Rectal smooth muscle tissue (tissue), 1 donor: ENCODE data around the gene CREB5.

Experiments used
- H3K27ac ChIP-seq: one replicate; pipeline ENCODE4 v1.7.0; 2013; ENCODE audit warnings: low read depth, low read length, inconsistent platforms
- H3K27me3 ChIP-seq: one replicate; pipeline ENCODE4 v1.7.0; 2013; ENCODE audit warnings: low read length; ENCODE audit not compliant: control insufficient read depth, insufficient read depth
- H3K36me3 ChIP-seq: one replicate; pipeline ENCODE4 v1.7.0; 2013; ENCODE audit warnings: low read length; ENCODE audit not compliant: control insufficient read depth, insufficient read depth
- H3K4me1 ChIP-seq: one replicate; pipeline ENCODE4 v1.7.0; 2013; ENCODE audit warnings: low read length; ENCODE audit not compliant: control insufficient read depth, insufficient read depth
- H3K4me3 ChIP-seq: one replicate; pipeline ENCODE4 v1.7.0; 2013; ENCODE audit warnings: low read length
- H3K9ac ChIP-seq: one replicate; pipeline ENCODE4 v1.7.0; 2013; ENCODE audit warnings: low read length

CREB5 gene

DNA sequence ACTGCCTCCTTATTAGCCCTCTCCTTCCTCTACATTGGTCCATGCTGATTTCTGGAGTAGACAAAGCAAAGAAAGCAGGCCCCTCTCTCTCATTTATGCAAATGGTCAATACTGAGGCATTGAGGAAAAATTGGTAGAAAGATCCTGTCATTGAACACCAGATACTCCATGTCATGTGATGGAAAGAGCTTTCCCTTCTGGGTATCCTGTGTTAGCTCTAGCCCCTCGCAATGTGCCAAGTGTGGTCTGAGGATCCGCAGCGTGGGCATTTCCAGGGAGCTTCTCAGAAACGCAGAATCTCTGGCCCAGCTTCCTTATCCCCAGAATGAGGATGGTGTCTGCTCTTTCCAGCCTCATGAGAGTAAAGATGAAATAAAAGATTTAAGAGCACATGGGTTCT is 159.1 kb downstream of the CREB5 start:
- H3K4me3 ChIP-seq: no peak overlapping the region
- no peak overlapping the region for H3K9ac ChIP-seq
- no peaks in the 10 kb centered on the region for H3K4me1 ChIP-seq
- H3K27me3 ChIP-seq: no peaks in the 10 kb centered on the region
- no peak overlapping the region for H3K27ac ChIP-seq
- H3K36me3 ChIP-seq: no peaks in the 10 kb centered on the region

DNA sequence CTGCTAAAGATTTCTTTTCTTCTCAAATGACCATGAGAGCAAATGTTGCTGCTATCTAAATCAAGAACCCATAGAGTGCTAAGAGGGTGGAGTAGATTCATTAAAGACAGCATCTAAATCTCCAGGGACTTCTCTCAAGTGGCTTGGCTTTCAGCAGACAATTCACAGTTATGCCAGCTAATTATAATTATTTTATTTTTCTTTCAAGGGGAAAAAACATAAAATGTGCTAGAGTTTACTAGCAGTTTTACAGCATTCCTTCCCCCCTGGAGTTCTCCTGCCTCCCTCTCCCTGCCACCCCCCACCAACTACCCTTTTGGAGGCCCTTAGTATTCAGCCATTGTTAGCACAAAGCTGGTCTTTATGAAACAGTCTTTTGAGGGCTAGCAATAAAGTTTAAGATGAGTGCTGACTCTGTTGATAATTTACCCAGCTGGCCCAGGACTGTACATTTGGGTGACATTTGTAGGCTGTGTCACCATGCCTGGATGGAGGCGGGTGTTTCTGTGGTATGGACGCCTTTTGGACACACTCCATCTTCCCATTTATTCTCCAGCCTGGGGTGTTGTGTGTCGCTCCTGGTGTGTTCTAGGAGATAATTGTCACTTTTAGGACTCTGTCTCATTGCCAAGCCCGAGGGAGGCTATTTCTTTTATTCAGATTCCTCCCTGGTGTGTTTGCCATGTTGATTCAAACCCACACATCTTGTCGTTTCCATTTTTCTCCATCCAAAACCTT is 160.2 kb downstream of the CREB5 start:
- no peak overlapping the region for H3K9ac ChIP-seq
- no peaks in the 10 kb centered on the region for H3K4me1 ChIP-seq
- H3K4me3 ChIP-seq: no peak overlapping the region
- no peak overlapping the region for H3K27ac ChIP-seq
- no peaks in the 10 kb centered on the region for H3K27me3 ChIP-seq
- no peaks in the 10 kb centered on the region for H3K36me3 ChIP-seq

DNA sequence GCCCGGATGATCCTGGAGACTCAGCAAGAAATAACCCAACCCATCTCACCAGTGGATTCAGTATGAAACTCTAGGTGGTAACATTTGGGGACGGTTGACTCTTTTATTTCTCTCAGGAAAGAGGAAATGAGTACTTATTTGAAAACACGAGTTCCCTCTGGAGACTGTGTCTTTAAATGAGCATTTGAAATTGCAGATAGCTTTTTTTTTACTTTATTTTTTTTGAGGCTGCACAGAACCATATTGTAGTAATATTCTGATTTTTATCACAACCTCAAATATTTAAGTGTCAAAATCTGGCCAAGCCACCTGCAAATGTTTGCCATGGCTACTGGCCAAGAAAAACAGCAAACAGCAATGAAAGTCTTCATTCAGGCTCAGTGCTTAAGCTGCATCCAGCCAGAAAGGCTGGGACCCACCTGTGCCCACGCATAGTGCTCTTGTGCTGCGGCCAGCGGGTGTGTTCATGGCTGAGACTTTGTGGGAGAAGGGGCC is 160.8 kb downstream of the CREB5 start:
- Histone ChIP-seq H3K27ac (no peak overlapping the region), H3K36me3 (no peaks in the 10 kb centered on the region), H3K27me3 (no peaks in the 10 kb centered on the region), H3K4me3 (no peak overlapping the region), H3K4me1 (no peaks in the 10 kb centered on the region), H3K9ac (no peak overlapping the region)

DNA sequence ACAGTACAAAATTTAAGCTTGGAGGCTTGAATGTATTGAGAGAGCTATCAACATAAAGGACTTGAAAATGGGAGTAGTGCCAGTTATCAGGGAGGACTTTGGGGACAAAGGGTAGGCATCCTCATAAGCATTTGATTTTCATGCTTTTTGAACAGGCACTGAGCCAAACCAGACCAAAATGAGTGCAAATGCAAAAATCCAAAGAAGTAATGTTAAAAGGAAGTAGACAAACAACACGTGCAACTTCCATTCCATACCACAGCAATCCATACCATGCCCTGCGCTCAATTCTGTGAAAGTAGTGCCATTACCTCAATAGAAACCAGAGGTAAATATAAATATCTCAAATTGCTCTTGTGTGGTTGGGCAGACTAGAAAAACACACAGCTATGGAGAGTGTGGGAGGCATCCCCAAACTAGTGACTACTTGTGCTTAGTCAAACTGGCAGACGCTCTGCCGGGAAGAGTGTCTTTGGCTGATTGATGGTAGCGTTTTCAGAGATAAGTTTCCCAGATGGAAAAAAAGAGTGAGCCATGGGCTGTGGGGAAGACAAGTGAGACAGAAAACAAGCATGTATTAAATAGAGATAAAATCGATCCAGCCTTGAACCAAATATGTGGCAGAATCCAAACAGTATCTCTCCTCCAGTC is 161.5 kb downstream of the CREB5 start:
- H3K4me1 ChIP-seq: no peaks in the 10 kb centered on the region
- no peak overlapping the region for H3K4me3 ChIP-seq
- no peak overlapping the region for H3K27ac ChIP-seq
- no peaks in the 10 kb centered on the region for H3K27me3 ChIP-seq
- no peak overlapping the region for H3K9ac ChIP-seq
- no peaks in the 10 kb centered on the region for H3K36me3 ChIP-seq

DNA sequence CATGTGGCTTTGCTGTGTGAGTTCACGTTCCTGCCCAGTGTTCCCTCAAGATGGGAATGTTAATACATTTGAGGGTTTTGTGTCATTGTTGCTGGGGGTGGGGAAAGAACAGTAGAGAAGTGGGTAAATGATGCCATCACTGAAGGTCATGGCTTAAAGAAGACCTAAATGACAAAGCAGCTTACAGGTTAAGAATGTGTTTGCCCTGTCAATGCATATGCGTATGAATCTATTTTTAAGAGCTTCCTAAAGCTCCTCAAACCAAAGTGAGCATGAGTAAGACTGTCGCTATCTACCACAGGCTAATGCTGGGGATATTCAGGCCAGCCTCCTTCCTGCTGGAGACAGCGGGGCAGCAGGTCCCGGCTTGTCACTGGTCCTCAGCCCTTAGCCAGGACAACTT is 162.9 kb downstream of the CREB5 start:
- Histone ChIP-seq H3K36me3 (no peaks in the 10 kb centered on the region), H3K27me3 (no peaks in the 10 kb centered on the region), H3K4me1 (no peaks in the 10 kb centered on the region), H3K9ac (no peak overlapping the region), H3K27ac (no peak overlapping the region), H3K4me3 (no peak overlapping the region)

DNA sequence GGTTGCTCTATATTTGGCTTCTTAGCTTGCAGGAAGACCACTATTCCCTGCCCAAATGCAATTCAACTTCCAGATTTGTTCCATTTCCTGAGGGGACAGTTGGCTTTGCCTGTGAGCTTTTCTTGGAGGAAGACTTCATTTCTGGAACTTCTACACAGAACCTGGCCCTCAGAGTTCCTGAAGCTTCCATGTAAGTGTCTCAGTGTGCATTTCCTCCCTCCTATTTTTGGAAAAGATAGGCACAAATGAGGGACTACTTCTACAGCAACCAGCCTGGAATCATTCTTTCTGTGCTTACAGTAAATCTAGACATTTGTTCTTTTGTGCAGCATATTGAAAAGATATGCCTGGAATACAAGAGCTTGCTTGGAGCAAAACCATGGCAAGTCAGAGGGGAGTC is 164.3 kb downstream of the CREB5 start:
- no peak overlapping the region for H3K27ac ChIP-seq
- H3K4me1 ChIP-seq: no peaks in the 10 kb centered on the region
- H3K9ac ChIP-seq: no peak overlapping the region
- no peak overlapping the region for H3K4me3 ChIP-seq
- H3K27me3 ChIP-seq: no peaks in the 10 kb centered on the region
- H3K36me3 ChIP-seq: no peaks in the 10 kb centered on the region

DNA sequence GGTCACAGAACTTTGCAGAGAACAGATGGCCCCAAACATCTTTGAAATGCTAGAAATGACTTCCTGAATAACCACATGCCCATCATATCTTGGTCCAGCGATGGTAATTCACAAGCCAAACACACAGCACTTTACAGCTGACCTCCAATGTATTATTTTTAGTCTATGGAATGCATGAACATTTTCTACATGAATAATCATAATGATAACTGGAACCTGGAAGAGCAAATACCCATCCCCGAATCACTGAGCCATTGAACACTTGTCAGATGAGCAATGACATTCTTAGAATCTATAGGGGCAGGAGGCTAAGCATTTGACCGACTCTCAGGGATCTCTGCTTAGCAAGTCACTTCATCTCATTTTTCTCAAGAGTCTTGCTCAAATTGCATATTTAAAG is 167.3 kb downstream of the CREB5 start:
- H3K9ac ChIP-seq: no peak overlapping the region
- H3K4me3 ChIP-seq: no peak overlapping the region
- H3K27me3 ChIP-seq: no peaks in the 10 kb centered on the region
- no peaks in the 10 kb centered on the region for H3K4me1 ChIP-seq
- no peaks in the 10 kb centered on the region for H3K36me3 ChIP-seq
- no peak overlapping the region for H3K27ac ChIP-seq

DNA sequence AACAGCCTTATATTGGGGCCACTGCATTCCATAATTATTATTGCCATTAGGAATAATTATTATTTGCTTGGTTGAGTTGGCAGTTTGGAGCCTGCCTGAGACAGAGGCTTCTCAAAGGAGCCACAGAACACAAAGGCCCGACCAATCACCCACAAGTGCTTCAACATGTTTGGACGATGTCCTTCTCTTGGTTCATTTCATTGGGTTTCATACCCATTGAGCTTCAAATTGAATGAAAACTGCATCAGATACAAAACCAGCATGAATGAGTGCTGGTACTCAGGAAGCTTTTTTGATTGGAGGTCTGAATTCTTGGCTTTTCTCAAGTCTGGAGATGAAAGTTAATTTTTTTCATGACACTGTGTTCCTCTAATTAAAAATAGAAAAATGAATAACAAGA is 168.3 kb downstream of the CREB5 start:
- Histone ChIP-seq H3K4me3 (no peak overlapping the region), H3K4me1 (no peaks in the 10 kb centered on the region), H3K27me3 (no peaks in the 10 kb centered on the region), H3K36me3 (no peaks in the 10 kb centered on the region), H3K9ac (no peak overlapping the region), H3K27ac (no peak overlapping the region)

DNA sequence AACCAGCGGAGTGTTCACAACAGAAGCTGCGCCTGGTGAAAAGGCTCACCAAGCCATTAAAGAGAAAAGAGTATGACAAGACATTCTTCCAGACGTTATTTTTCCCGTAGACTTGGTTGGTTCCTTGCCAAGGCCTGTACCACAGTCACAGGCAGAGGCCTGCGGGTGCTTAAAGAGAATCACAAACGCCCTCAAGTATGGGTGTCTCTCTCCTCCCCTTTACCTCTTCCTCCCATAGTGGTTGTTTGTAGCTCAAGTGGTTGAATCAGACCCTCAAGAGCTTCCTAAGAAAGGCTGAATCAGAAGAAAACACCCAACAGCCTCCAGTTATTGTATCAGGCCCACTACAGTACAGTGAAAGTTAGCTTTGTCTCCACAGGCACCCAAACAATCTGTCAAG is 169.0 kb downstream of the CREB5 start:
- Histone ChIP-seq H3K9ac (no peak overlapping the region), H3K36me3 (no peaks in the 10 kb centered on the region), H3K4me3 (no peak overlapping the region), H3K27me3 (no peaks in the 10 kb centered on the region), H3K27ac (no peak overlapping the region), H3K4me1 (no peaks in the 10 kb centered on the region)

DNA sequence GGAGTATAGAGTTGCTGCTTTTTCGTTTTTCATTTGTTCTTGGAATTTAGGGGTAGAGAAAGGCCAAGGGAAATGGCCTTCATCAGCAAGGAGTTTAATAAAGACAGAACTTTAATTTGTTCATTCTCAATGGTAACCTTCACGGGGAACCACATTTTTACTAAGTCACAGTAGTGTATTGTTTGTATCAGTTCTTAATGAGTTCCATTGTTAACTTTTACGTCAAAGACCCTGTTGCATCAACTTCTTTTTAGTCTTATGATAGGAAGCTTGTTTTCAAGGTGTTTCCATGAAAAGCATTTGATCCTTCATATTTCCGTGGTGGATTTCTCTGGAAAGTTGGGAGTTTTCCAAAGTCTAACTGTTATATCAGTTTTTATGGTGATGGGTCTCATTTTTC is 169.9 kb downstream of the CREB5 start:
- Histone ChIP-seq H3K9ac (no peak overlapping the region), H3K4me1 (no peaks in the 10 kb centered on the region), H3K27ac (no peak overlapping the region), H3K36me3 (no peaks in the 10 kb centered on the region), H3K4me3 (no peak overlapping the region), H3K27me3 (no peaks in the 10 kb centered on the region)

DNA sequence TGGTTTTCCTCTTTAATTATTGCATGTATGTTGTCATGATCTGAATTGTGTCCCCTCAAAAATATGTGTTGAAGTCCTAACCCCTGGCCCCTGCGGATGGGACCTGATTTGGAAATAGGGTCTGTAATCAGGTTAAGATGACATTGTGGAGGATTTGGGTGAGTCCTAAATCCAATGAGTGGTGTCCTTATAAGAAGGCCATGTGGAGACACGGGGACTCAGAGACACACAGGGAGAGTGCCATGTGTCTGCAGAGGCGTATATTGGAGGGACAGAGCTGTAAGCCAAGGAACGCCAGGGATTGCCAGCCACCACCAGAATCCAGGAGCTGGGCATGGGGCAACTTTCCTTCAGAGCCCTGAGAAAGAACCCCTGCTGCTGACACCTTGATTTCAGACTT is 171.9 kb downstream of the CREB5 start:
- H3K36me3 ChIP-seq: no peaks in the 10 kb centered on the region
- H3K4me3 ChIP-seq: no peak overlapping the region
- no peaks in the 10 kb centered on the region for H3K27me3 ChIP-seq
- H3K9ac ChIP-seq: no peak overlapping the region
- no peaks in the 10 kb centered on the region for H3K4me1 ChIP-seq
- H3K27ac ChIP-seq: no peak overlapping the region

DNA sequence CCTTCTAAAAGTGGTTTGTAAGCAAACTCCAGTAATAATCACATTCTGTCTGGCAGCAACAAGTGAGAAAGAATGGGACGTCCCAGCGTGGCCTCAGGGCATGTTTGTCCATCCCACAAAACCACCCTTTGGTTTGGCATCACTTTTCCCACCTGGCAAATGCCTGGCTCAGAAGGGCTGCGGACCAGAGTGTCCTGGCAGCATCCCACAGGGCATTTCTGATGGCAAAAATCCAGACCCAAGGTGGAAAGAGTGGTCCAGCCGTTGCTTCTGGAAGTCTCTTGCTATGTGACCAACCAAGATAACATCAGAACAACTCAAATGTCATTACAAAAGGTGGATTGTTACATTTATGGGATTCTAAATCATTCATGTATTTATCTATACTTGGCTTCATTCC is 174.4 kb downstream of the CREB5 start:
- Histone ChIP-seq H3K27ac (no peak overlapping the region), H3K4me1 (no peaks in the 10 kb centered on the region), H3K36me3 (no peaks in the 10 kb centered on the region), H3K4me3 (no peak overlapping the region), H3K27me3 (no peaks in the 10 kb centered on the region), H3K9ac (no peak overlapping the region)

DNA sequence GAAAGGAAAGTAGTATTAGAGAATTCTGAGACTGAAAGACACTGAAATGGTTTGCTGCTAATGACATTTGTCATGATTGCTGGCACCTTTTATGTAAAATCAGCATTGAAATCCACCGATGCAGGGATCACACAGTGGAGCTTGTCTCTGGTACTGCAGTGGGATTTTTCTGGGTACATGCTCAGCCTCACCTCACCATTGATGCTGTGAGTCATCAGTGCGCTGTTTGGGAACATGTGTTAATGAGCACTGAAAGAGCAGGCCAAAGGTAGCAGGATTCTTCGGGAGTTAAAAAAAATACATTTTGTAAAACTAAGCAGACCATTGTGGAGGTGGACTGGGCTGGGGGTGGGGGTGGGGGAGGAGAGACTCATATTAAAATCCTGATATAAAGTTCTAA is 174.9 kb downstream of the CREB5 start:
- no peaks in the 10 kb centered on the region for H3K27me3 ChIP-seq
- H3K27ac ChIP-seq: no peak overlapping the region
- H3K4me3 ChIP-seq: no peak overlapping the region
- no peak overlapping the region for H3K9ac ChIP-seq
- H3K36me3 ChIP-seq: no peaks in the 10 kb centered on the region
- H3K4me1 ChIP-seq: no peaks in the 10 kb centered on the region
